HK-2 (cell line): ENCODE measurements around the gene CCDC24.

Experiments
- DNase-seq: peaks from one replicate; pipeline ENCODE4 v3.0.0-alpha.2; 2018; ENCODE audit not compliant: unreplicated experiment

The CCDC24 gene

GRCh38 chr1:44040418-44040817 lies 49.0 kb downstream of the CCDC24 start:
- DNase-seq: no peak

DNA sequence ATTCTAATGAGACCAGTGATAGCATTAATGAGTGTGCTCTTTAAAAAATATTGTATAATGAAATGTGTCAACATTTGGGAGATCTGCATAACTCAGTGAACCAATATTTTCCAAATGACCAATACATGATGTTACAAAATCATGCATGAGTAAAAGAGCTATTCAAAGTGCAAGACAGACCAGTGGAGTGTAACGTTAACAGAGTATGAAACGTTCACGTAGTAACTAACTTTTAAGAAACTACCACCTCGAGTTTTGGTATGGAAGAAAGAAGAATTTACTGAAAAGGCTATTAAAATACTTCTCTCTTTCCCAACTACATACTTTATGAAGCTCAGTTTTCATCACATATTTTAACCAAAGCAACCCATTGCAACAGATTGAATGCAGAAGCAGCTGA lies 49.4 kb downstream of the CCDC24 start:
- DNase-seq: no peak

GRCh38 chr1:44043176-44044070 lies 52.0 kb downstream of the CCDC24 start:
- DNase-seq: no peak

- DNase-seq: no peak
These were observed 52.8 kb downstream of the CCDC24 start for GRCh38 chr1:44044071-44044801.

- no peak for DNase-seq
These were observed 53.7 kb downstream of the CCDC24 start for GRCh38 chr1:44045064-44045463.
